Neural cell (in vitro differentiated cells): Measurements from ENCODE around the gene SMAD1. TPM values are rescaled to one million over a fixed set of nuclear protein-coding genes. Genes with fewer than 3 reads are reported as not detected.

Experiments used
- H2AFZ ChIP-seq: fragments of 200-600, 300-800 bp; sonication (generic), shearing (Covaris generic); 2 replicates; pipeline ENCODE4 v1.6.0; 2014; ENCODE audit warnings: low read depth, mild to moderate bottlenecking, antibody characterized with exemption, low read length, moderate library complexity
- H3F3A ChIP-seq: fragments of 200-600 bp; shearing (Covaris generic); 2 replicates; pipeline ENCODE4 v1.6.1; 2016; ENCODE audit warnings: mild to moderate bottlenecking, moderate library complexity, mixed read lengths, antibody characterized with exemption, low read length; ENCODE audit not compliant: insufficient read depth, poor library complexity, severe bottlenecking
- H3K27ac ChIP-seq: fragments of 200-600, 300-800 bp; sonication (generic), shearing (Covaris generic); 2 replicates; pipeline ENCODE4 v1.5.1; 2014; ENCODE audit warnings: mild to moderate bottlenecking, low read length, moderate library complexity
- H3K27me3 ChIP-seq: fragments of 300-800, 200-600 bp; sonication (generic), shearing (Covaris generic); 2 replicates; pipeline ENCODE4 v1.6.0; 2014; ENCODE audit warnings: mild to moderate bottlenecking, low read depth, low read length, moderate library complexity; ENCODE audit not compliant: insufficient read depth
- H3K36me3 ChIP-seq: fragments of 300-800, 200-600 bp; sonication (generic), shearing (Covaris generic); 2 replicates; pipeline ENCODE4 v1.5.1; 2014; ENCODE audit warnings: mild to moderate bottlenecking, antibody characterized with exemption, low read length, moderate library complexity; ENCODE audit not compliant: insufficient read depth
- H3K4me2 ChIP-seq: fragments of 300-800, 200-600 bp; sonication (generic), shearing (Covaris generic); 2 replicates; pipeline ENCODE4 v1.6.0; 2014; ENCODE audit warnings: mild to moderate bottlenecking, low read length
- H3K4me3 ChIP-seq: fragments of 300-800, 200-600 bp; sonication (generic), shearing (Covaris generic); 2 replicates; pipeline ENCODE4 v1.5.1; 2014; ENCODE audit warnings: mild to moderate bottlenecking, low read length, moderate library complexity
- H3K79me2 ChIP-seq: fragments of 200-600 bp; shearing (Covaris generic); replicated peaks from 2 replicates; pipeline ENCODE4 v1.6.0; 2014; ENCODE audit warnings: mild to moderate bottlenecking, low read length, moderate library complexity; ENCODE audit not compliant: insufficient read depth
- H3K9ac ChIP-seq: fragments of 300-800, 200-600 bp; sonication (generic), shearing (Covaris generic); 2 replicates; pipeline ENCODE4 v1.6.1; 2016; ENCODE audit warnings: mild to moderate bottlenecking, low read length, mixed read lengths
- H3K9me2 ChIP-seq: fragments of 200-600 bp; shearing (Covaris generic); 2 replicates; pipeline ENCODE4 v1.6.1; 2016; ENCODE audit warnings: mild to moderate bottlenecking, low read length, mixed read lengths; ENCODE audit not compliant: insufficient read depth
- H3K9me3 ChIP-seq: fragments of 200-600, 300-800 bp; sonication (generic), shearing (Covaris generic); 2 replicates; pipeline ENCODE4 v1.6.1; 2016; ENCODE audit warnings: mild to moderate bottlenecking, mixed run types, low read length, moderate library complexity, mixed read lengths
- H4K20me1 ChIP-seq: fragments of 200-600 bp; shearing (Covaris generic); 2 replicates; pipeline ENCODE4 v1.6.1; 2016; ENCODE audit warnings: mild to moderate bottlenecking, mixed run types; ENCODE audit not compliant: insufficient read depth
- EP300 ChIP-seq: fragments of 450-650 bp; conservative IDR thresholded peaks from 2 replicates; pipeline ENCODE4 v1.6.1; 2014; ENCODE audit warnings: antibody characterized with exemption, mild to moderate bottlenecking, moderate library complexity; ENCODE audit not compliant: poor library complexity, severe bottlenecking
- EZH2 ChIP-seq: fragments of 200-600, 300-800 bp; shearing (Covaris generic), sonication (generic); IDR thresholded peaks from 2 replicates; pipeline ENCODE4 v1.6.1; 2014; ENCODE audit warnings: antibody characterized with exemption, low read length, borderline replicate concordance, mild to moderate bottlenecking; ENCODE audit not compliant: insufficient read depth, poor library complexity, severe bottlenecking
- MXI1 ChIP-seq: fragments of 450-650 bp; conservative IDR thresholded peaks from 2 replicates; pipeline ENCODE4 v1.6.1; 2014; ENCODE audit warnings: antibody characterized with exemption, mild to moderate bottlenecking; ENCODE audit not compliant: poor library complexity, severe bottlenecking
- POLR2AphosphoS5 ChIP-seq: IDR thresholded peaks from 2 replicates; pipeline ENCODE4 v1.6.1; 2012
- RAD21 ChIP-seq: fragments of 450-650 bp; conservative IDR thresholded peaks from 2 replicates; pipeline ENCODE4 v1.6.1; 2014; ENCODE audit warnings: antibody characterized with exemption, mild to moderate bottlenecking, moderate library complexity
- SMC3 ChIP-seq: fragments of 450-650 bp; conservative IDR thresholded peaks from 2 replicates; pipeline ENCODE4 v1.6.1; 2014; ENCODE audit warnings: antibody characterized with exemption, mild to moderate bottlenecking, moderate library complexity; ENCODE audit not compliant: poor library complexity
- TAF1 ChIP-seq: IDR thresholded peaks from 2 replicates; pipeline ENCODE4 v1.6.1; 2012; ENCODE audit warnings: low read depth
- polyA plus RNA-seq: library from polyadenylated mRNA; depleted of rRNA; stranded (reverse); fragments of >200 nt; gene quantifications from 2 replicates; pipeline ENCODE4 v1.2.3, GENCODE V29; 2014
- TF ChIP-seq, protein P1 (sequence below): fragments of 450-650 bp; IDR thresholded peaks from 2 replicates; pipeline ENCODE4 v1.5.1; 2014; ENCODE audit warnings: antibody characterized with exemption, mild to moderate bottlenecking, moderate library complexity; ENCODE audit not compliant: poor library complexity, severe bottlenecking
- TF ChIP-seq, protein P2 (sequence below): IDR thresholded peaks from 2 replicates; pipeline ENCODE4 v1.6.1; 2012; ENCODE audit warnings: borderline replicate concordance

Gene SMAD1
- polyA plus RNA-seq, 1 donor from 2014 or later: 31.7 TPM

DNA sequence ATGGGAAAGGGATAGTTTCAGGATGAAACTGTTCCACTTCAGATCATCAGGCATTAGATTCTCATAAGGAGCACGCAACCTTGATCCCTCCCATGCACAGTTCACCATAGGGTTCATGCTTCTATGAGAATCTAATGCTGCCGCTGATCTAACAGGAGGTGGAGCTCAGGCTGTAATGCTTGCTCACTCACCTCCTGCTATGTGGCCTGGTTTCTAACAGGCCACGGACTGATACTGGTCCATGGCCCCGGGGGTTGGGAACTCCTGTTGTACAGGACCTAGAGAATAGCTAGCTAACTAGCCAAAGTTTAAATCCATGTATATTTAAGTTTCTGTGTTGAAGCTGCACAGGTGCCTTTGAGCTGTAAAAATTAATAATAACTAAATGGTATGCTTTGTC is 71.7 kb downstream of the SMAD1 start:
- H3K27me3 ChIP-seq: no peaks in the 10 kb centered on the region
- no peak overlapping the region for H2AFZ ChIP-seq
- H3K9ac ChIP-seq: no peak overlapping the region
- H3K79me2 ChIP-seq: no peaks in the 10 kb centered on the region
- H3K9me3 ChIP-seq: no peaks in the 10 kb centered on the region
- H3K4me3 ChIP-seq: no peak overlapping the region
- TF ChIP-seq, protein P1, sequence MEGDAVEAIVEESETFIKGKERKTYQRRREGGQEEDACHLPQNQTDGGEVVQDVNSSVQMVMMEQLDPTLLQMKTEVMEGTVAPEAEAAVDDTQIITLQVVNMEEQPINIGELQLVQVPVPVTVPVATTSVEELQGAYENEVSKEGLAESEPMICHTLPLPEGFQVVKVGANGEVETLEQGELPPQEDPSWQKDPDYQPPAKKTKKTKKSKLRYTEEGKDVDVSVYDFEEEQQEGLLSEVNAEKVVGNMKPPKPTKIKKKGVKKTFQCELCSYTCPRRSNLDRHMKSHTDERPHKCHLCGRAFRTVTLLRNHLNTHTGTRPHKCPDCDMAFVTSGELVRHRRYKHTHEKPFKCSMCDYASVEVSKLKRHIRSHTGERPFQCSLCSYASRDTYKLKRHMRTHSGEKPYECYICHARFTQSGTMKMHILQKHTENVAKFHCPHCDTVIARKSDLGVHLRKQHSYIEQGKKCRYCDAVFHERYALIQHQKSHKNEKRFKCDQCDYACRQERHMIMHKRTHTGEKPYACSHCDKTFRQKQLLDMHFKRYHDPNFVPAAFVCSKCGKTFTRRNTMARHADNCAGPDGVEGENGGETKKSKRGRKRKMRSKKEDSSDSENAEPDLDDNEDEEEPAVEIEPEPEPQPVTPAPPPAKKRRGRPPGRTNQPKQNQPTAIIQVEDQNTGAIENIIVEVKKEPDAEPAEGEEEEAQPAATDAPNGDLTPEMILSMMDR: no peak
- no peak for TF ChIP-seq RAD21
- no peak for TF ChIP-seq SMC3
- TF ChIP-seq POLR2AphosphoS5: no peak
- TF ChIP-seq MXI1: no peak
- TF ChIP-seq EZH2: no peak
- TF ChIP-seq TAF1: no peak
- no peak for TF ChIP-seq EP300
- TF ChIP-seq, protein P2, sequence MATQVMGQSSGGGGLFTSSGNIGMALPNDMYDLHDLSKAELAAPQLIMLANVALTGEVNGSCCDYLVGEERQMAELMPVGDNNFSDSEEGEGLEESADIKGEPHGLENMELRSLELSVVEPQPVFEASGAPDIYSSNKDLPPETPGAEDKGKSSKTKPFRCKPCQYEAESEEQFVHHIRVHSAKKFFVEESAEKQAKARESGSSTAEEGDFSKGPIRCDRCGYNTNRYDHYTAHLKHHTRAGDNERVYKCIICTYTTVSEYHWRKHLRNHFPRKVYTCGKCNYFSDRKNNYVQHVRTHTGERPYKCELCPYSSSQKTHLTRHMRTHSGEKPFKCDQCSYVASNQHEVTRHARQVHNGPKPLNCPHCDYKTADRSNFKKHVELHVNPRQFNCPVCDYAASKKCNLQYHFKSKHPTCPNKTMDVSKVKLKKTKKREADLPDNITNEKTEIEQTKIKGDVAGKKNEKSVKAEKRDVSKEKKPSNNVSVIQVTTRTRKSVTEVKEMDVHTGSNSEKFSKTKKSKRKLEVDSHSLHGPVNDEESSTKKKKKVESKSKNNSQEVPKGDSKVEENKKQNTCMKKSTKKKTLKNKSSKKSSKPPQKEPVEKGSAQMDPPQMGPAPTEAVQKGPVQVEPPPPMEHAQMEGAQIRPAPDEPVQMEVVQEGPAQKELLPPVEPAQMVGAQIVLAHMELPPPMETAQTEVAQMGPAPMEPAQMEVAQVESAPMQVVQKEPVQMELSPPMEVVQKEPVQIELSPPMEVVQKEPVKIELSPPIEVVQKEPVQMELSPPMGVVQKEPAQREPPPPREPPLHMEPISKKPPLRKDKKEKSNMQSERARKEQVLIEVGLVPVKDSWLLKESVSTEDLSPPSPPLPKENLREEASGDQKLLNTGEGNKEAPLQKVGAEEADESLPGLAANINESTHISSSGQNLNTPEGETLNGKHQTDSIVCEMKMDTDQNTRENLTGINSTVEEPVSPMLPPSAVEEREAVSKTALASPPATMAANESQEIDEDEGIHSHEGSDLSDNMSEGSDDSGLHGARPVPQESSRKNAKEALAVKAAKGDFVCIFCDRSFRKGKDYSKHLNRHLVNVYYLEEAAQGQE: no peak
- H3K4me2 ChIP-seq: no peak overlapping the region
- H3K27ac ChIP-seq: no peak overlapping the region
- peaks cover 17% of the 10 kb centered on the region for H3K36me3 ChIP-seq
- H3F3A ChIP-seq: no peaks in the 10 kb centered on the region
- H3K9me2 ChIP-seq: no peaks in the 10 kb centered on the region
- no peaks in the 10 kb centered on the region for H4K20me1 ChIP-seq

DNA sequence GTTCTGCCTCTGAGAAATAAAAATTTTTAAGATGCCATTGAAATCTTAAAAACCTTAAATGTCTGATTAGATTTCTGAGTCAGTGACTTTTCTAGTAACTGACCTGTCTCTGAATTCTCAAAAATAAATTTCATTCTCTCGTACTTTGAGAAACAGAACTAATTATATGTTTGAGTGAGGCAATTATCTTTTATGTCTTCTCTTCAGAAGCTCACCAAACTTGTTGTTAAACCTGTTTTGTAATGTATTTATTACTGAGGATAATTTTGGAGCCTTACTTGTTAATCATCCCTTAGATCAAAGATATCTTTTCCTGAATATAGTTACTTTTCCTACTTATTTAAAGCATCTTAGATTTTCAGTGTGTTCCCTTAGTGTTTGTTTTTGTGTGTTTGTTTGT is 73.0 kb downstream of the SMAD1 start:
- TF ChIP-seq RAD21: no peak
- TF ChIP-seq, protein P2: no peak
- TF ChIP-seq SMC3: no peak
- TF ChIP-seq EZH2: no peak
- TF ChIP-seq MXI1: no peak
- no peak for TF ChIP-seq TAF1
- Histone ChIP-seq H3K4me2 (no peak overlapping the region), H3K27ac (no peak overlapping the region), H3K4me3 (no peak overlapping the region), H3K9me2 (no peaks in the 10 kb centered on the region), H3K9me3 (no peaks in the 10 kb centered on the region), H3K36me3 (peaks cover 17% of the 10 kb centered on the region), H3F3A (no peaks in the 10 kb centered on the region), H2AFZ (no peak overlapping the region), H3K27me3 (no peaks in the 10 kb centered on the region), H3K9ac (no peak overlapping the region), H4K20me1 (no peaks in the 10 kb centered on the region), H3K79me2 (no peaks in the 10 kb centered on the region)
